ENCODE measurements around the gene SZT2. TPM values are rescaled to one million over a fixed set of nuclear protein-coding genes. Genes with fewer than 3 reads are reported as not detected.

Gene SZT2
- total and polyA plus RNA-seq, 2 of the 13 experiments (the other 11 are each of a cell fraction or from before 2014, with no cell fraction given) = 8.0 to 8.8 TPM

- peak; percentile 76; the same call in 1 of the 2 replicates for TF ChIP-seq TBX2 (CRISPR knock-in tag; IDR thresholded peaks at IDR 0.05; ENCODE audit: borderline replicate concordance)
- no peak for TF ChIP-seq SNAI1 (CRISPR knock-in tag; IDR thresholded peaks at IDR 0.05; ENCODE audit: borderline replicate concordance)
- peak; percentile 88; the same call in 1 of the 2 replicates for TF ChIP-seq ZNF546 (CRISPR knock-in tag; conservative IDR thresholded peaks at IDR 0.05)
- peak; percentile 91 for TF ChIP-seq REL (CRISPR knock-in tag; conservative IDR thresholded peaks at IDR 0.05)
- TF ChIP-seq, protein P1, sequence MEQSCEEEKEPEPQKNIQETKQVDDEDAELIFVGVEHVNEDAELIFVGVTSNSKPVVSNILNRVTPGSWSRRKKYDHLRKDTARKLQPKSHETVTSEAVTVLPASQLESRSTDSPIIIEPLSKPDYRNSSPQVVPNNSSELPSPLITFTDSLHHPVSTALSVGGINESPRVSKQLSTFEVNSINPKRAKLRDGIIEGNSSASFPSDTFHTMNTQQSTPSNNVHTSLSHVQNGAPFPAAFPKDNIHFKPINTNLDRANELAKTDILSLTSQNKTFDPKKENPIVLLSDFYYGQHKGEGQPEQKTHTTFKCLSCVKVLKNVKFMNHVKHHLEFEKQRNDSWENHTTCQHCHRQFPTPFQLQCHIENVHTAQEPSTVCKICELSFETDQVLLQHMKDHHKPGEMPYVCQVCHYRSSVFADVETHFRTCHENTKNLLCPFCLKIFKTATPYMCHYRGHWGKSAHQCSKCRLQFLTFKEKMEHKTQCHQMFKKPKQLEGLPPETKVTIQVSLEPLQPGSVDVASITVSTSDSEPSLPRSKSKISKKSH (CRISPR knock-in tag; IDR thresholded peaks at IDR 0.05; ENCODE audit: borderline replicate concordance) = peak; percentile 72; the same call in 1 of the 2 replicates
- TF ChIP-seq ZNF784 (CRISPR knock-in tag; IDR thresholded peaks at IDR 0.05; ENCODE audit: borderline replicate concordance) = peak; percentile 93; the same call in 1 of the 2 replicates
- TF ChIP-seq IRF1 (CRISPR knock-in tag; IDR thresholded peaks at IDR 0.05; ENCODE audit: low read depth) = 0 out of 2 replicates have a peak, but pooled peaks have one; percentile 33
- TF ChIP-seq ZSCAN20 (CRISPR knock-in tag; IDR thresholded peaks at IDR 0.05; ENCODE audit: borderline replicate concordance) = 0 out of 2 replicates have a peak, but pooled peaks have one; percentile 28
- no peak for TF ChIP-seq ZNF136 (CRISPR knock-in tag; IDR thresholded peaks at IDR 0.05; ENCODE audit: low read depth)
- TF ChIP-seq THYN1 (CRISPR knock-in tag; IDR thresholded peaks at IDR 0.05; ENCODE audit: borderline replicate concordance, low read depth) = no peak
- peak; percentile 89; the same call in 1 of the 2 replicates for TF ChIP-seq KLF6 (CRISPR knock-in tag; IDR thresholded peaks at IDR 0.05)
- no peak for TF ChIP-seq ZBTB46 (CRISPR knock-in tag; IDR thresholded peaks at IDR 0.05; ENCODE audit: borderline replicate concordance)
- peak; percentile 88 for TF ChIP-seq POLR2AphosphoS5 (IDR thresholded peaks at IDR 0.05; ENCODE audit: low read depth, low read length)
- TF ChIP-seq ZNF382 (CRISPR knock-in tag; IDR thresholded peaks at IDR 0.05; ENCODE audit: borderline replicate concordance) = no peak
- TF ChIP-seq, protein P2, sequence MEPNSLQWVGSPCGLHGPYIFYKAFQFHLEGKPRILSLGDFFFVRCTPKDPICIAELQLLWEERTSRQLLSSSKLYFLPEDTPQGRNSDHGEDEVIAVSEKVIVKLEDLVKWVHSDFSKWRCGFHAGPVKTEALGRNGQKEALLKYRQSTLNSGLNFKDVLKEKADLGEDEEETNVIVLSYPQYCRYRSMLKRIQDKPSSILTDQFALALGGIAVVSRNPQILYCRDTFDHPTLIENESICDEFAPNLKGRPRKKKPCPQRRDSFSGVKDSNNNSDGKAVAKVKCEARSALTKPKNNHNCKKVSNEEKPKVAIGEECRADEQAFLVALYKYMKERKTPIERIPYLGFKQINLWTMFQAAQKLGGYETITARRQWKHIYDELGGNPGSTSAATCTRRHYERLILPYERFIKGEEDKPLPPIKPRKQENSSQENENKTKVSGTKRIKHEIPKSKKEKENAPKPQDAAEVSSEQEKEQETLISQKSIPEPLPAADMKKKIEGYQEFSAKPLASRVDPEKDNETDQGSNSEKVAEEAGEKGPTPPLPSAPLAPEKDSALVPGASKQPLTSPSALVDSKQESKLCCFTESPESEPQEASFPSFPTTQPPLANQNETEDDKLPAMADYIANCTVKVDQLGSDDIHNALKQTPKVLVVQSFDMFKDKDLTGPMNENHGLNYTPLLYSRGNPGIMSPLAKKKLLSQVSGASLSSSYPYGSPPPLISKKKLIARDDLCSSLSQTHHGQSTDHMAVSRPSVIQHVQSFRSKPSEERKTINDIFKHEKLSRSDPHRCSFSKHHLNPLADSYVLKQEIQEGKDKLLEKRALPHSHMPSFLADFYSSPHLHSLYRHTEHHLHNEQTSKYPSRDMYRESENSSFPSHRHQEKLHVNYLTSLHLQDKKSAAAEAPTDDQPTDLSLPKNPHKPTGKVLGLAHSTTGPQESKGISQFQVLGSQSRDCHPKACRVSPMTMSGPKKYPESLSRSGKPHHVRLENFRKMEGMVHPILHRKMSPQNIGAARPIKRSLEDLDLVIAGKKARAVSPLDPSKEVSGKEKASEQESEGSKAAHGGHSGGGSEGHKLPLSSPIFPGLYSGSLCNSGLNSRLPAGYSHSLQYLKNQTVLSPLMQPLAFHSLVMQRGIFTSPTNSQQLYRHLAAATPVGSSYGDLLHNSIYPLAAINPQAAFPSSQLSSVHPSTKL (CRISPR knock-in tag; IDR thresholded peaks at IDR 0.05) = peak; percentile 62; the same call in 1 of the 2 replicates
- TF ChIP-seq U2AF2 (IDR thresholded peaks at IDR 0.05; ENCODE audit: low read depth, low read length) = no peak
- peak; percentile 92 for TF ChIP-seq MXD3 (CRISPR knock-in tag; IDR thresholded peaks at IDR 0.05)
- peak; percentile 95 for TF ChIP-seq ZC3H13 (CRISPR knock-in tag; IDR thresholded peaks at IDR 0.05)
Measured at GRCh38 chr1:43367904-43368645, 21.6 kb upstream of the SZT2 start, which contains the start of gene ELOVL1 (continued).
